K562 (cell line): ENCODE results near the gene CD14. TPM values are rescaled to one million over a fixed set of nuclear protein-coding genes. Genes with fewer than 3 reads are reported as not detected.
A peak's percentile ranks its signal among the peaks of the same experiment; 100 is the strongest.

Experiments used
- BHLHE40 ChIP-seq: IDR thresholded peaks from 2 replicates; pipeline ENCODE4 v1.6.1; 2011; ENCODE audit warnings: low read length, improper control_type of control experiment
- CBX8 ChIP-seq: fragments of 200-600 bp; sonication (generic); IDR thresholded peaks from 2 replicates; pipeline ENCODE4 v1.6.1; 2012; ENCODE audit warnings: borderline replicate concordance, mixed run types, low read depth, mild to moderate bottlenecking, moderate library complexity, mixed read lengths, low read length, control low read depth, inconsistent platforms; ENCODE audit not compliant: poor library complexity, severe bottlenecking; ENCODE audit errors: extremely low read depth
- IRF2 ChIP-seq: sonication (generic); formaldehyde crosslinking; IDR thresholded peaks from 2 replicates; pipeline ENCODE4 v1.8.1; 2022; ENCODE audit warnings: mild to moderate bottlenecking, missing genetic modification reagents
- KLF10 ChIP-seq: fragments of 250-450 bp; sonication (Bioruptor Pico); IDR thresholded peaks from 2 replicates; pipeline ENCODE4 v1.6.1; 2021; ENCODE audit warnings: matching md5 sums
- MED1 ChIP-seq: sonication (generic); formaldehyde crosslinking; IDR thresholded peaks from 2 replicates; pipeline ENCODE4 v1.8.1; 2023; ENCODE audit warnings: missing genetic modification reagents, borderline replicate concordance
- NFIC ChIP-seq: fragments of 450-650 bp; IDR thresholded peaks from 2 replicates; pipeline ENCODE4 v1.6.1; 2017; ENCODE audit warnings: mild to moderate bottlenecking, inconsistent platforms
- OTX1 ChIP-seq: fragments of 450-650 bp; formaldehyde crosslinking; IDR thresholded peaks from 2 replicates; pipeline ENCODE4 v1.4.0; 2022; ENCODE audit warnings: mild to moderate bottlenecking
- RBFOX2 ChIP-seq: fragments of 200-400 bp; formaldehyde crosslinking; IDR thresholded peaks from 2 replicates; pipeline ENCODE4 v1.6.1; 2017; ENCODE audit warnings: low read depth, mild to moderate bottlenecking, low read length, moderate library complexity
- SIN3A ChIP-seq, 2 experiments: fragments of 150-350 bp in 1 of 2; IDR thresholded peaks; 2 replicates each; pipeline ENCODE4 v1.6.1; 2011 to 2016; ENCODE audit warnings: borderline replicate concordance in 2 of 2, low read depth in 2 of 2, low read length in 2 of 2, mild to moderate bottlenecking in 2 of 2, moderate library complexity in 2 of 2; ENCODE audit not compliant: control insufficient read depth in 1 of 2
- SUPT5H ChIP-seq: fragments of 450-650 bp; IDR thresholded peaks from 2 replicates; pipeline ENCODE4 v1.6.1; 2016
- ZBED1 ChIP-seq: IDR thresholded peaks from 2 replicates; pipeline ENCODE4 v1.6.1; 2014
- ZNF12 ChIP-seq: sonication (generic); formaldehyde crosslinking; IDR thresholded peaks from 2 replicates; pipeline ENCODE4 v1.4.0; 2020; ENCODE audit warnings: mild to moderate bottlenecking, missing genetic modification reagents
- ZNF431 ChIP-seq: sonication (generic); formaldehyde crosslinking; IDR thresholded peaks from 2 replicates; pipeline ENCODE4 v1.8.0; 2022; ENCODE audit warnings: mild to moderate bottlenecking, missing genetic modification reagents
- ZNF561 ChIP-seq: fragments of 450-650 bp; formaldehyde crosslinking; conservative IDR thresholded peaks from 2 replicates; pipeline ENCODE4 v1.4.0; 2020; ENCODE audit warnings: mild to moderate bottlenecking, moderate library complexity
- ZNF766 ChIP-seq: fragments of 200-800 bp; sonication (Bioruptor generic); conservative IDR thresholded peaks from 2 replicates; pipeline ENCODE4 v1.6.1; 2016; ENCODE audit warnings: missing genetic modification characterization, missing compliant biosample characterization
- polyA plus RNA-seq, 8 experiments: library from polyadenylated mRNA; depleted of rRNA in 4 of 8; stranded (reverse) in 5 of 8; unstranded in 3 of 8; fragments of >200 nt; fragmentation: Nextera tagmentation in 2 of 8; fragmentation: Illumina TruSeq in 1 of 8; extraction: Ambion mirVana in 2 of 8; extraction: Trizol in 1 of 8; gene quantifications; 2 replicates each; pipeline versions ENCODE4 v1.2.1 to v1.2.3, GENCODE V29; 2011 to 2014; ENCODE audit warnings: inconsistent platforms in 1 of 8, missing spikeins in 1 of 8
- total RNA-seq, 7 experiments: library from RNA; depleted of rRNA in 6 of 7; stranded (reverse); fragments of >200 nt in 6 of 7; fragmentation: Illumina TruSeq in 2 of 7; extraction: Trizol in 2 of 7; gene quantifications; 2 replicates each; pipeline versions ENCODE4 v1.2.1 to v1.2.3, GENCODE V29; 2011 to 2021; ENCODE audit warnings: low replicate concordance in 1 of 7
- TF ChIP-seq, protein P1 (sequence below): IDR thresholded peaks from 2 replicates; pipeline ENCODE4 v1.6.1; 2012; ENCODE audit warnings: low read depth, low read length, improper control_type of control experiment, borderline replicate concordance
- TF ChIP-seq, protein P2 (sequence below): fragments of 450-650 bp; IDR thresholded peaks from 2 replicates; pipeline ENCODE4 v1.6.1; 2016
- TF ChIP-seq, protein P3 (sequence below): fragments of 250-450 bp; sonication (Bioruptor Pico); IDR thresholded peaks from 2 replicates; pipeline ENCODE4 v1.4.0; 2020; ENCODE audit warnings: mild to moderate bottlenecking
- TF ChIP-seq, protein P4 (sequence below): fragments of 250-450 bp; sonication (Bioruptor Pico); IDR thresholded peaks from 2 replicates; pipeline ENCODE4 v1.9.0; 2021; ENCODE audit warnings: mild to moderate bottlenecking, inconsistent platforms

CD14 gene
- total and polyA plus RNA-seq, 9 of the 15 experiments (the other 6 are each of a cell fraction or from before 2014, with no cell fraction given): 0.07 to 0.47 (median 0.14) TPM; not detected in 2

DNA sequence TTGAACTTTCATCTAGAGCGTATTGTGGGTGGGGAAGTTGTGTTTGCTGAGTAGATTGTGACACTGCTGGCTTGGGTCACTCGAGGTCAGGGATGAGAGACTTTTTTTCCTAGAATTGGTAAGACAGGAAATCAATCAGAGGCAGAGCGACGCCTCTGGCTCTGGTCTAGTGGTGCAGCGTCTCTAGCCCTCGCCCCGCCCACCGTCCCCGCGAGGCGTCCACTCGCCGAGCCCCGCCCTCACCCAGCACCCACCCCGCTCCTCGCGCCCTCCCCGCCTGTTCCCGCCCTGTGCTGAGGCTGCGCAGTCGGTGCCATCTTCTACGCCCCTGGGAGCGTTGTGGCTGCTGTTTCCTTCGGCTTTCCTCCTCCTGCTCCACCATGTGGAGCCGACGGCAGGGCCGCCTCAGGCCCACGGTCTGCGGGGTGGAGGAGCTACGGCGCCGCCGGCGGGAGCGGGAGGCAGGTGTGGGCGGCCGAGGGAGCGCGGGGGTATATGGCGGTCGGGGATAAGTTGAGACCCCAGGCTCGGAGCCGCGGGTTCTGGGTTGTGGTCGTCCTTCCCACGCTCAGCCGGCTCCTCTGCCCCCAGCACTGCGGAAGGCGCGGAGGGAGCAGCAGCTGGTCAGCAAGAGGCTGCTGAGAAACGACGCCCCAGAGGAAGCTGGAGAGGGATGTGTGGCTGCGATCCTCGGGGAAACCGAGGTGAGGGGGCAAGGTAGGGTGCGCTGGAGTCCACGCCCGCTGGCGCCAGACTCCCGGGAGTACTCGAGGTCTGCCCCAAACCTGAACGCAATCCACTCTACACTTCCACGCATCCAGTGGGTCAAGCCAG lies 6.4 kb upstream of the CD14 start, which contains the start of gene TMCO6 (continued):
- TF ChIP-seq CBX8 (no peak), SUPT5H (peak; percentile 88), RBFOX2 (peak; percentile 95), BHLHE40 (no peak; the same call in 1 of the 2 replicates), IRF2 (no peak), KLF10 (CRISPR knock-in tag) (no peak), NFIC (no peak; the same call in 1 of the 2 replicates), ZBED1 (no peak), ZNF12 (no peak), MED1 (CRISPR knock-in tag) (no peak), OTX1 (CRISPR knock-in tag) (no peak), ZNF431 (CRISPR knock-in tag) (no peak), SIN3A (IDR thresholded peaks at IDR 0.05; ENCODE audit: borderline replicate concordance in 2 of 2, control insufficient read depth in 1 of 2, low read depth in 2 of 2, low read length in 2 of 2) (peak in 1 of 2 experiments; percentile 60; a peak in 1 of 4 replicates), ZNF766 (no peak), ZNF561 (CRISPR knock-in tag) (no peak)
- TF ChIP-seq, protein P1, sequence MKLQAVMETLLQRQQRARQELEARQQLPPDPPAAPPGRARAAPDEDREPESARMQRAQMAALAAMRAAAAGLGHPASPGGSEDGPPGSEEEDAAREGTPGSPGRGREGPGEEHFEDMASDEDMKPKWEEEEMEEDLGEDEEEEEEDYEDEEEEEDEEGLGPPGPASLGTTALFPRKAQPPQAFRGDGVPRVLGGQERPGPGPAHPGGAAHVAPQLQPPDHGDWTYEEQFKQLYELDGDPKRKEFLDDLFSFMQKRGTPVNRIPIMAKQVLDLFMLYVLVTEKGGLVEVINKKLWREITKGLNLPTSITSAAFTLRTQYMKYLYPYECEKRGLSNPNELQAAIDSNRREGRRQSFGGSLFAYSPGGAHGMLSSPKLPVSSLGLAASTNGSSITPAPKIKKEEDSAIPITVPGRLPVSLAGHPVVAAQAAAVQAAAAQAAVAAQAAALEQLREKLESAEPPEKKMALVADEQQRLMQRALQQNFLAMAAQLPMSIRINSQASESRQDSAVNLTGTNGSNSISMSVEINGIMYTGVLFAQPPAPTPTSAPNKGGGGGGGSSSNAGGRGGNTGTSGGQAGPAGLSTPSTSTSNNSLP: peak; percentile 91
- TF ChIP-seq, protein P2, sequence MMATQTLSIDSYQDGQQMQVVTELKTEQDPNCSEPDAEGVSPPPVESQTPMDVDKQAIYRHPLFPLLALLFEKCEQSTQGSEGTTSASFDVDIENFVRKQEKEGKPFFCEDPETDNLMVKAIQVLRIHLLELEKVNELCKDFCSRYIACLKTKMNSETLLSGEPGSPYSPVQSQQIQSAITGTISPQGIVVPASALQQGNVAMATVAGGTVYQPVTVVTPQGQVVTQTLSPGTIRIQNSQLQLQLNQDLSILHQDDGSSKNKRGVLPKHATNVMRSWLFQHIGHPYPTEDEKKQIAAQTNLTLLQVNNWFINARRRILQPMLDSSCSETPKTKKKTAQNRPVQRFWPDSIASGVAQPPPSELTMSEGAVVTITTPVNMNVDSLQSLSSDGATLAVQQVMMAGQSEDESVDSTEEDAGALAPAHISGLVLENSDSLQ: peak; percentile 89
- TF ChIP-seq, protein P3, sequence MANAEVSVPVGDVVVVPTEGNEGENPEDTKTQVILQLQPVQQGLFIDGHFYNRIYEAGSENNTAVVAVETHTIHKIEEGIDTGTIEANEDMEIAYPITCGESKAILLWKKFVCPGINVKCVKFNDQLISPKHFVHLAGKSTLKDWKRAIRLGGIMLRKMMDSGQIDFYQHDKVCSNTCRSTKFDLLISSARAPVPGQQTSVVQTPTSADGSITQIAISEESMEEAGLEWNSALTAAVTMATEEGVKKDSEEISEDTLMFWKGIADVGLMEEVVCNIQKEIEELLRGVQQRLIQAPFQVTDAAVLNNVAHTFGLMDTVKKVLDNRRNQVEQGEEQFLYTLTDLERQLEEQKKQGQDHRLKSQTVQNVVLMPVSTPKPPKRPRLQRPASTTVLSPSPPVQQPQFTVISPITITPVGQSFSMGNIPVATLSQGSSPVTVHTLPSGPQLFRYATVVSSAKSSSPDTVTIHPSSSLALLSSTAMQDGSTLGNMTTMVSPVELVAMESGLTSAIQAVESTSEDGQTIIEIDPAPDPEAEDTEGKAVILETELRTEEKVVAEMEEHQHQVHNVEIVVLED (CRISPR knock-in tag): no peak
- TF ChIP-seq, protein P4, sequence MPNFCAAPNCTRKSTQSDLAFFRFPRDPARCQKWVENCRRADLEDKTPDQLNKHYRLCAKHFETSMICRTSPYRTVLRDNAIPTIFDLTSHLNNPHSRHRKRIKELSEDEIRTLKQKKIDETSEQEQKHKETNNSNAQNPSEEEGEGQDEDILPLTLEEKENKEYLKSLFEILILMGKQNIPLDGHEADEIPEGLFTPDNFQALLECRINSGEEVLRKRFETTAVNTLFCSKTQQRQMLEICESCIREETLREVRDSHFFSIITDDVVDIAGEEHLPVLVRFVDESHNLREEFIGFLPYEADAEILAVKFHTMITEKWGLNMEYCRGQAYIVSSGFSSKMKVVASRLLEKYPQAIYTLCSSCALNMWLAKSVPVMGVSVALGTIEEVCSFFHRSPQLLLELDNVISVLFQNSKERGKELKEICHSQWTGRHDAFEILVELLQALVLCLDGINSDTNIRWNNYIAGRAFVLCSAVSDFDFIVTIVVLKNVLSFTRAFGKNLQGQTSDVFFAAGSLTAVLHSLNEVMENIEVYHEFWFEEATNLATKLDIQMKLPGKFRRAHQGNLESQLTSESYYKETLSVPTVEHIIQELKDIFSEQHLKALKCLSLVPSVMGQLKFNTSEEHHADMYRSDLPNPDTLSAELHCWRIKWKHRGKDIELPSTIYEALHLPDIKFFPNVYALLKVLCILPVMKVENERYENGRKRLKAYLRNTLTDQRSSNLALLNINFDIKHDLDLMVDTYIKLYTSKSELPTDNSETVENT (CRISPR knock-in tag): no peak; the same call in 1 of the 2 replicates
